Fibroblast of gingiva (primary cell): ENCODE data around the gene RALGPS1.
A peak's percentile ranks its signal among the peaks of the same experiment; 100 is the strongest.

Experiments
- DNase-seq: peaks from one replicate; pipeline ENCODE4 v3.0.0-alpha.2; 2011; ENCODE audit warnings: low read depth

RALGPS1 gene

GRCh38 chr9:127187231-127187956 is 272.8 kb downstream of the RALGPS1 start:
- DNase-seq, result peak; percentile 98

DNA sequence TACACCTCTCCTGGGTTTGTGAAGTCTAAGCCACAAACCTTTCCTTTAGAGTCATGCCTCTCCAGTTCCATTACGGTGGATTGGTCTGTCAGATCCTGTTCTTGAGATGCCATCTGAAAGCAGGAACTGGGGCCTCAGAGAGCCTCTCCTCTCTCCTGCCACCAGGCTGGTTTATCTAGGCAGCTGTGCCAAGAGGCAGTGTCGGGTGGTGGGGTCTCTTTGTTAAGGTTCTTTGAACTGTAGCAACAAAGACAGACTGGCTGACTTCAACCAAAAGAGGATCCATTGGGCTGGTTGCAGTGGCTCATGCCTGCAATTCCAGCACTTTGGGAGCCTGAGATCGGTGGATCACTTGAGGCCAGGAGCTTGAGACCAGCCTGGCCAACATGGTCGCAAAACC is 273.8 kb downstream of the RALGPS1 start:
- DNase-seq, result no peak

GRCh38 chr9:127189628-127190027 is 275.0 kb downstream of the RALGPS1 start:
- DNase-seq, result no peak

GRCh38 chr9:127192744-127193143 is 278.2 kb downstream of the RALGPS1 start:
- no peak for DNase-seq

DNA sequence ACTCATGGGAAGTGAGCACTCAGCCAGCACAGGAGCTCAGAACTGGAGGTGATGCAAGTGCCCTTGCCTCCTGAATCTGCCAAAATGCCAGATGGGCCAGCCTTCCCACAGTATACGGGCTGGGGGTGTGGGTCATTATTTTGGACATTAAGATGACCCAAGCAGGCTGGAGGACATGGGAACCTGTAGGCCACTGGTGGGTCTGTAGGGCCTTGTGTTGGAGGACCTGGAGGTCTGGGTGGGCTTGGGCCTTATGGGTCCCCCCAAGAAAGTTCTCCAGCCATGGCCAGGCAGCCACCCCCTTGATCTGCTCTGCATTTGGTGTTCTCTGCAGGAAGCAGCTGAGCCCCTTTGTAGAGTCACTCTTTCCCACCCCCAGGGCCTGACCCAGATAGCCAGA is 278.9 kb downstream of the RALGPS1 start:
- DNase-seq, result no peak

- no peak for DNase-seq
These were observed 280.5 kb downstream of the RALGPS1 start for GRCh38 chr9:127194881-127195713.

- no peak for DNase-seq
These were observed 281.6 kb downstream of the RALGPS1 start for GRCh38 chr9:127195976-127196825.

DNA sequence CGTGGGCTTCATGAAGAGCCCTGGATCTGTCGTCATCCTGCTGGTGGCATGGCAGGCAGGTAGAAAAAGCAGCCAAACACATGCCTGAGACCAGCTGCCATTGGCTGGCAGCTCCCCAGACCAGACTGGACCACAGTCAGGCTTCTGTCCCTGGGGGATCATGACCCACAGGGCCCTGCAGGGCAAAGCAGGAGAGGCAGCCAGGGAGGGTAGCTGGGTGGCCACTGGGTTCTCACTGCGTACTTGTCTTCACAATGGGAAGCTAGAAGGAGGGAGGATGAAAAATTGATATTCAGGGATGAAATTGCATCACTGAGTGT is 282.2 kb downstream of the RALGPS1 start:
- DNase-seq, result no peak

GRCh38 chr9:127197186-127197860 is 282.7 kb downstream of the RALGPS1 start:
- DNase-seq, result no peak

DNA sequence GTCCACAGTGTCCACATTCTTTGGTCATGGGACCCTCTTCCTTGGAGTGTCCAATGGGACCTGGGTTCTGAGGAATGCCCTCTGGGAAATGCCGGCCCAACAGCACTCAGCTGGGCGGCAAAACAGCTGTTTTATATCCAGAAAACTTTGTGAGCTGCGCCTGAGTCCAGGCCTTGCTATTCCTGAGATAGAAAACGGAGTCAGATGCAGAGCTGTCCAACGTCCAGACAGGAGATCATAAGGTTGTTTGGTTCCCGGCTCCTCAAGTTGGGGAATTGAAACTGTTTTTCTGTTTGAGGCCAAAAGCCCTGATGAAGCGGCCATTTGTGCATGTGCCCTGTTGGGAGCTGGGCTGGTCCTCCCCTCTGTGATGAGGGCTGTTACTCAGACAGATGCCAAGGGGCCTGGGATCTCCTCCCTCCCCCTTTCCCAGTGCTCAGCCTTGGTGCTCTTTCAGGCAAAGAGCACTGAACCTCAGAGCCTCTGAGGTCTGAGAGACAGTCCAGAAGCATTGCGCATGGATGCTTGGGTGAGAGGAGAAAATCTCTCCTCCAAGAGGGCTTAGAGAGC is 283.4 kb downstream of the RALGPS1 start:
- DNase-seq, result no peak

DNA sequence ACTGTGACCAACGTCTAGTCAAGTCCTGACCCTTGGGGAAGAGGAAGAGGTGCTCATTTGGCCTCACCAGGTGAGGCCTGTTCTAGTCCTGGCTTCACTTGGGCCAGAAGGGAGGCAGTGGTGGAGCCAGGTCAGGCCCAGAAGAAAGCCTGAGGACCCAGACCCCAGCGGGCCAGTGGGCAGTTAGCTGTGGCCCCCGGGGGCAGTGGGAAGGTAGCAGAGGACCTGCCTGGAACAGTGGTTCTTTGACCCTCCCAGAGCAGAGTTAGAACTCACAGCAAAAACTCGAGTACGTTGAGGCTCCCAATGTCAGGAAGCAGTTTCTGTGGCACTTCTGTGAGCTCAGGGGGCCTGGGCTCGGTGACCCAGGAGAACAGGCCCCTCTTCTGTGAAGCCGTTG is 284.0 kb downstream of the RALGPS1 start:
- DNase-seq, result no peak

DNA sequence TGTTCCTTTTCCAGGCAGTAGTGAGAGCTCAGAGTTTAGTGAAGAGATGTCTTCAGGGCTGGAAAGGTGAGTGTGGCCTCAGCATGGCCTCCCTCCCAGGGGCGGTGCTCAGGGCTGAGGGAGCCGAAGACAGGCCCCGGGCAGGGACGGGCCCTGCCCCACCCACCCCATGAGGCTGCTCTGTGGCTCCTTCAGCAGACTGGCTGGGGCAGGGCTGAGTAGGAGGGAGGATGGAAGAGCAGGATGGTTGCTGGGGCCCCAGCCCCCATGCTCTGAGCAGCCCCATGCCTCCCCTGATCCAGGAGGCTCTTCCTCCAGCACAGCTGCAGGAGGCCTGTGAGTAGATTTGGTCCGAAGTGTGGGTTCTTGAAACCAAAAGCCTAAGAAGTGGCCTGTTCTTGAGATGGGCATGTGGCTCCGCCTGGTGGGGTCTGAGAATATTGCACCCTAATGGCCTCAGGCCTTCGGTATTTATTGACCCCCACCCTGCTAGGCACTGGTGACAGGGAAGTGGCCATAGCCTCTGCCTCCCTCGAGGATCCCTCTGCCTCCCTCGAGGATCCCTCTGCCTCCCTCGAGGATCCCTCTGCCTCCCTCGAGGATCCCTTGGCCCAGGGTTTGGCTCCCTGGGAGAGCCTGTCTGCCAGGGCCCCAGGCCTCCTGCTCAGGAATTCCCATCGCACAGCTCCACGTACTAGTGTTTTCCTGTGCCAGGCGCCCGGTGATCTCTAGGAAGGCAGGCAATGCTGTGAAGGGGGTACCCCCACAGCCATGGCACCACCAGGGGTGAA is 284.6 kb downstream of the RALGPS1 start:
- peak; percentile 72 for DNase-seq

GRCh38 chr9:127200106-127200862 is 285.7 kb downstream of the RALGPS1 start:
- no peak for DNase-seq

- no peak for DNase-seq
These were observed 286.5 kb downstream of the RALGPS1 start for GRCh38 chr9:127201071-127201541.

- DNase-seq, result no peak
These were observed 287.1 kb downstream of the RALGPS1 start for GRCh38 chr9:127201731-127202130.

GRCh38 chr9:127202461-127203169 is 288.0 kb downstream of the RALGPS1 start:
- peak; percentile 42 for DNase-seq

GRCh38 chr9:127203681-127204327 is 289.2 kb downstream of the RALGPS1 start:
- DNase-seq, result no peak

DNA sequence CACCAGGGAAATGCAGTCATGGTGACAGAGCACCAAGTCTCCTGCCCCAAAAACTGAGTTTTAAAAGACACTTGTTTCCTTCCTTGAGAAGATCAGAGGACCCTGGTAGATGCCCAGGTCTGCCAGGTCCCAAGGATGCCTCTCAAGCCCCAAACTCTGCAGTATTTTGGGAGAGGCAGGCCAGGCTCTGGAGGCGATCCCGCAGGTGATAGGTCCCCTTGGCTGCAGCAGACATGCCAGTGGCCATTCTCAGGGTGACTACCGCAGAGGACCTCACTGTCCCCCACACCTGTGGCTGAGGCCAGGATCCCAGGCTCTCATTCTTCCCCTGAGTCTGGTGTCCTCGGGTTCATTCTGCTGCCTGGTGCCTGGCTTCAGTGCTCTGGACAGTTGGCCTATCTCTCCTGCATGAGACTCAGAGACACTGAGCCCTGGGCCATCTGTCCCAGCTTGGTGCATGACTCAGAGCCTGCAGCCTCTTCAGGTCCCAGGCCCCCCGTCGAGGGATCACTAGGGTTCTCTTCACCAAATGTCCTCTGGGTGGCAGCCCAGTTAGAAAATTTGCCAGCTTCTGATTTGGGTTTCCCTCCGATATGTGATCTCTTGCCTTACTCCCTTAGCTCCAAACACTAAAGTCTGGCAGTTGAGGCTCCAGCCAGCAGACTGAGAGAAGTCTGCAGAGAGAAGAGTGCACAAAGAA is 290.3 kb downstream of the RALGPS1 start:
- peak; percentile 56 for DNase-seq
